GM12801 (cell line): Measurements from ENCODE around the gene ACOX3.

ENCODE experiments used
- TF ChIP-seq, protein P1 (sequence below): IDR thresholded peaks from one replicate; pipeline ENCODE4 v1.5.1; 2011; ENCODE audit warnings: control low read depth; ENCODE audit not compliant: insufficient read length; ENCODE audit errors: extremely low read depth

The ACOX3 gene

GRCh38 chr4:8412288-8412687 is 28.2 kb downstream of the ACOX3 start:
- TF ChIP-seq, protein P1, sequence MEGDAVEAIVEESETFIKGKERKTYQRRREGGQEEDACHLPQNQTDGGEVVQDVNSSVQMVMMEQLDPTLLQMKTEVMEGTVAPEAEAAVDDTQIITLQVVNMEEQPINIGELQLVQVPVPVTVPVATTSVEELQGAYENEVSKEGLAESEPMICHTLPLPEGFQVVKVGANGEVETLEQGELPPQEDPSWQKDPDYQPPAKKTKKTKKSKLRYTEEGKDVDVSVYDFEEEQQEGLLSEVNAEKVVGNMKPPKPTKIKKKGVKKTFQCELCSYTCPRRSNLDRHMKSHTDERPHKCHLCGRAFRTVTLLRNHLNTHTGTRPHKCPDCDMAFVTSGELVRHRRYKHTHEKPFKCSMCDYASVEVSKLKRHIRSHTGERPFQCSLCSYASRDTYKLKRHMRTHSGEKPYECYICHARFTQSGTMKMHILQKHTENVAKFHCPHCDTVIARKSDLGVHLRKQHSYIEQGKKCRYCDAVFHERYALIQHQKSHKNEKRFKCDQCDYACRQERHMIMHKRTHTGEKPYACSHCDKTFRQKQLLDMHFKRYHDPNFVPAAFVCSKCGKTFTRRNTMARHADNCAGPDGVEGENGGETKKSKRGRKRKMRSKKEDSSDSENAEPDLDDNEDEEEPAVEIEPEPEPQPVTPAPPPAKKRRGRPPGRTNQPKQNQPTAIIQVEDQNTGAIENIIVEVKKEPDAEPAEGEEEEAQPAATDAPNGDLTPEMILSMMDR = no peak

DNA sequence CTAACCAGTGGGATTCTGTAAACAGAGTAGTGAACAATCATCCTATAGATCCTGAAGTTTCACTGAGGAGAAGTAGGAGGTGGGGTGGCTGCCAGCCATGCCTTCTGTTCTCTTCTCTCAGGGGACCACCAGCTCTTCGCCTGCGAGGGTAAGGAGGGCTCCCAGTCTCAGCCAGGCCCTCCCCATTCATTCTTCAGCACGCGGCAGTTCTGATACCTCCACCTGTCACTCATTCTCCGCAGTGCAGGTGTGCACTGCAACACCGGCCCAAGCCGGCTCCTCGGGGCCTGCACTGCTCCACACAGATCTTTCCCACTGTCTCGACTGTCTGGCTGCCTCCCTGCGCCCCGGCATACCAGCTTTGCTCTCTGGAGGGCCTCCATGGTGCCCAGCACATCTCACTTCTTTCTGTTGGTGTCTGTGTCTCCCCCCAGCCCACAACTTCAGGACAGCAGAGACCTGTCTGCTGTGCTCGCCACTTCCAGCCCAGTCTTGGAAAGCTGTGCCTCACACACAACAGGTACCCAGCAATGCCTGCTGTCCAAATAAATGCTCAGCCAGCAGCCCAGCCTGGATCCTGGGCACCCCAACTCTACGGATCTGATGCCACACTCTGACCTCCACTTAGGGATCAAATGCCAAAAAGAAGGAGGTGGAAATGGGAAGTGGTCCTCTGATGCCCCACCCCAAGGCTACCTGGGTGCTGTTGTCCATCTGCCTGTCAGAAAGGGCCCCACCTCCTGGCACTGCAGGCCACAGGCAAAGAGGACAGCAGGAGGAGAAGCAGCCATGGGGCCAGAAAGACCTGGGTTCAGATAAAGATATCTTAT is 29.0 kb downstream of the ACOX3 start:
- TF ChIP-seq, protein P1 = no peak

DNA sequence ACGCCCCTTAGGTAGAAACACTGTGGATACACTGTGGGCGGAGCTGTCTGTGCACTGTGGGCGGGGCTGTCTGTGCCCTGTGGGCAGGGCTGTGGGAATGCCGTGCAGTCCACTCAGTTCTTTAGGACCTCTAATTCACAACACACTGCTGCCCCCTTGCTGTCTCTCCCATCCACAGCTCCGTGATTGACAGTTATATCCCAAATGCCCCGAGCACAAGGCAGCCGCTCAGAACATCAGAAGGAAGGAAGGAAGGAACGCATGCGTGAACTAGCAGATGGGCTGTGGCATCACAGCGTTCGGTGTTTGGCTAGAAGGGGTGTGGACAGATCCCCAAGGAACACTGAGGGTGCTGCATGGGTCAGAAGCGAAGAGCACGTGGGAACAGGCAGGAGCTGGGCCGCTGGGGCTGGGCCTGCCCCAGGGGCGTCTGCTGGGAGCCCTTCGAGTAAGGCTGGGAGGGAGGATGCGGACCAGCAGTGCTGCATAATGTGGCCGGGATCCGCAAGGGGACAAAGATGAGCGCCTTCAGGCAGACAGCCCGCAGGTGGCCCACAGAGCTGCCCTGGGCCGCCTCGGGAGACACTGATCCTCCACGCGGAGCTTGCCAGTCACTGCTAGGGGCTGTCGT is 29.8 kb downstream of the ACOX3 start:
- TF ChIP-seq, protein P1 = no peak

- TF ChIP-seq, protein P1 = no peak
Observed at GRCh38 chr4:8410066-8410625, 30.4 kb downstream of the ACOX3 start.

DNA sequence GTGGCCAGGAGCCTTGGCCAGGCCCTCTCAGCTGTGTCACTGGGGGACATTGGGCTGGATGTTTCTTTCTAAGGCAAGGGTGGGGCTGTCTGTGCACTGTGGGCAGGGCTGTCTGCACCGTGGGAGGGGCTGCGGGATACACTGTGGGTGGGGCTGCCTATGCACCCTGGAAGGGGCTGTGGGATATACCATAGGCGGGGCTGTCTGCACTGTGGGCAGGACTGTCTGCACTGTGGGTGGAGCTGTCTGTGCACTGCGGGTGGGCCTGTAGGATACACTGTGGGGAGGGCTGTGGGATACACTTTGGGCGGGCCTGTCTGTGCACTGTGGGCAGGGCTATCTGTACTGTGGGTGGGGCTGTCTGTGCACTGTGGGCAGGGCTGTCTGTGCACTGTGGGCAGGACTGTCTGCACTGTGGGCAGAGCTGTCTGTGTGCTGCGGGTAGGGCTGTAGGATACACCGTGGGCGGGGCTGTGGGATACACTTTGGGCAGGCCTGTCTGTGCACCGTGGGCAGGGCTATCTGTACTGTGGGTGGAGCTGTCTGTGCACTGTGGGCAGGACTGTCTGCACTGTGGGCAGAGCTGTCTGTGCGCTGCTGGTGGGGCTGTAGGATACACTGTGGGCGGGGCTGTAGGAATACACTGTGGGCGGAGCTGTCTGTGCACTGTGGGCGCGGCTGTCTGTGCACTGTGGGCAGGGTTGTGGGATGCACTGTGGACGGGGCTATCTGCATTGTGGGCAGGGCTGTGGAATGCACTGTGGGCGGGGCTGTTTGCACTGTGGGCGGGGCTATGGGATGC is 31.1 kb downstream of the ACOX3 start:
- TF ChIP-seq, protein P1 = no peak

DNA sequence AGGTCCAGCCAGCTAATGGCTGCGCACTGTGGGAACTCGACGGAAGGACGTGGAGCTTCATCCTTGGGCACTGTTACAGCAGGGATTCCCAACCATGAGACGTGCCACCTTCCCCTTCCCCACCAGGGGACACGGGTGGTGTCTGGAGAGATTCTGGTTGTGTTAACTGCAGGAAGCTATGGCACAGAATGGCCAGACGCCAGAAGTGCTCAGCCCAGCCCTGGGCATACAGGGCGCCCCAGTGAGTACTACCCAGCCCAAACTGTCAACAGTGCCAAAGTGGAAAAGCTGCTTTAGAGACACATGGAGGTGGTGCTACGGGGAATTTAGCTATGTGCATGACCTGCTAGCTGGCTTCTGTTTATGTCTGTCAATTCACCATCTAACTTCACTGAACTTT is 32.8 kb downstream of the ACOX3 start:
- TF ChIP-seq, protein P1 = no peak

GRCh38 chr4:8407316-8407715 is 33.2 kb downstream of the ACOX3 start:
- TF ChIP-seq, protein P1 = no peak
